NCI-H226 (cell line): ENCODE data around the gene COL18A1.
"Not testable (repeated sequence)": the region's sequence is repeated elsewhere in the genome, so short reads cannot be mapped to it uniquely, and the experiment has no call there.

Source experiments
- DNase-seq: peaks from one replicate; pipeline ENCODE4 v3.0.0-alpha.2; 2015

Gene COL18A1

GRCh38 chr21:45525153-45525909, 120.4 kb downstream of the COL18A1 start:
- no peak for DNase-seq

- DNase-seq = no peak
These were observed 120.9 kb downstream of the COL18A1 start for GRCh38 chr21:45525910-45526306.

GRCh38 chr21:45527151-45527999, 122.4 kb downstream of the COL18A1 start:
- not testable (repeated sequence) for DNase-seq

GRCh38 chr21:45528028-45528705, 123.2 kb downstream of the COL18A1 start:
- DNase-seq = no peak

- no peak for DNase-seq
These were observed 124.2 kb downstream of the COL18A1 start for GRCh38 chr21:45528981-45529784.

DNA sequence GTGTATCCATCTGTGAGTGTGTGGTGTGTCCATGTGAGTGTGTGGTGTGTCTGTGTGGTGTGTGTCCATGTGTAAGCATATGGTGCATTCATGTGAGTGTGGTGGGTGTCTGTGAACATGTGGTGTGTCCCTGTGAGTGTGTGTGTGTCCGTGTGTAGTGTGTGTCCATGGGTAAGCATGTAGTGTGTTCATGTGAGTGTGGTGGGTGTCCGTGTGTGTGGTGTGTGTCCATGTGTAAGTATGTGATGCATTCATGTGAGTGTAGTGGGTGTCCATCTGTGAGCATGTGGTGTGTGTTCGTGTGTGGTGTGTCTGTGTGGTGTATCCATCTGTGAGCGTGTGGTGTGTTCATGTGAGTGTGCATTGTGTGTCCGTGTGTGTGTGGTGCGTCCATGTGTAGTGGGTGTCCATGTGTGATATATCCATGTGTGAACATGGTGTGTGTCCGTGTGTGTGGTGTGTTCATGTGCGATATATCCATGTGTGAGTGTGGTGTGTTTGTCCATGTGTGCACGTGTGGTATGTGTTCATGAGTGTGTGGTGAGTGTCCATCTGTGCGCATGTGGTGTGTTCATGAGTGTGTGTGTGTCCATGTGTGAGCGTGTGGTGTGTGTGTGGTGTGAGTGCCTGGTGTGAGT, 124.9 kb downstream of the COL18A1 start:
- no peak for DNase-seq

DNA sequence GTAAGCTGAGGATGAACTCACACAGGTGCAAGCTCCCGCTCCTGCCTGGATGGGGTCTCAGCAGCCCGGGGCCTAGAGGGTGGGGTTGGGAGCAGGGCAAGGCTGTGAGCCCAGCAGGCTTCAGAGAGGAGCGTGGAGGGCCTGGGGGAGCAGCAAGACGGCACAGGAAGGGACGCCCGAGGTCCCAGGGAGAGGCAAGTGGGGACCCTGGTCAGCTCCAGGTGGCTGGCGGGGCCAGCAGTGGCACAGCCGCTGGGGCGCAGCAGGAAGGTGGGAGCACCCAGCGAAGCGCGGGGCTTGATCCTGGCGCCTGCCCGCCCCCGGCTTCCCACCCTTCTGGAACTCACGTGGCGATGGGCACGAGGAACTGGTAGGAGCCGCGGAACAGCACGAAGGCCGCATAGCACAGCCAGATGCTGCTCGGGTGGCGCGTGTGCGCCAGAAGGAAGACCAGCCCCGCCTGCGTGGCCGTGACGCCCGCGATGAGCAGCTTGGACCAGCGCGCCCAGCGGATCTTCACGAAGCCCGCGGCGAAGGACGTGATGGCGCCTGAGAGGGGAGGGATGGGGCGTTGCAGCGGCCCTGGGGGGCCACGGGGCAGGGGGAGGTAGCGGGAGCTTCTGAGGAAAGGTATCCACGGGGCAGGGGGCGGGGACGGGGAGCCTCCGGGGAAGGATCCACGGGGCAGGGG, 125.6 kb downstream of the COL18A1 start:
- DNase-seq = no peak

- DNase-seq = not testable (repeated sequence)
These were observed 126.1 kb downstream of the COL18A1 start for GRCh38 chr21:45531114-45531392.

DNA sequence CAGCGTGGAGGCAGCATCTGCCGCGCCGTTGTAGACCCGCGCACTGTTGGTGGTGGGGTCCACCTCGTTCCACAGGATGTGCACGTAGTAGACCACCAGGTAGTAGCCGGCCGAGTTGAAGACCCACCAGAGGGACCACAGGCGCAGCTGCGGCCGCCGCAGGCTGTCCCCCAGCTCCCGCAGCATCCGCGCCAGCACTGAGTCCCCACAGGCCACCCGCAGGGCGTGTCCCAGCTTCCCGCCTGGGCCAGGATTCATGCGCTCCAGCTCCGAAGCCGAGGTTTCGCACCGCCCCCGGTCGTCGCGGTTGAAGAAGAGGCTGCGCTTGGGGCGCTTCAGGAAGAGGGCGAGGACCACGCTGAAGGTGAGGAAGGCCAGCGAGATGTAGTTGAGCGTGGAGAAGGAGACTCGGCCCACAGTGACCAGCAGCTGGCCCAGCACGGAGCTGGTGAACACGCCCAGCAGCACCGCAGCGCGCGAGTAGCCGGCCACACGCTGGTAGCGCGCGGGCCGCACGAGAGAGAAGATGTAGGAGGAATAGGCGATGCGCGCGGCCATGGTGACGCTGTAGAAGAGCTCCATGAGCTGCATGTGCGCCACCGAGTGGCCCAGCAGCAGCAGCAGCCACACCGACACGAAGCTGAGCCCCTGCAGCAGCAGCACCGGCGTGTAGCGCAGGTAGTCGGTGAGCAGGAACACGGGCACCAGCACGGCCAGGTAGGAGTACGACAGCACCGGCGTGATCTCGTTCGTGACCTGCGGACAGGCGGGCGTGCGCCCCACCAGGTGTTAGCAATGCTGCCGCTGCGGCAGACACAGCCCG, 126.6 kb downstream of the COL18A1 start:
- DNase-seq = no peak

GRCh38 chr21:45532826-45533360, 127.9 kb downstream of the COL18A1 start:
- no peak for DNase-seq

DNA sequence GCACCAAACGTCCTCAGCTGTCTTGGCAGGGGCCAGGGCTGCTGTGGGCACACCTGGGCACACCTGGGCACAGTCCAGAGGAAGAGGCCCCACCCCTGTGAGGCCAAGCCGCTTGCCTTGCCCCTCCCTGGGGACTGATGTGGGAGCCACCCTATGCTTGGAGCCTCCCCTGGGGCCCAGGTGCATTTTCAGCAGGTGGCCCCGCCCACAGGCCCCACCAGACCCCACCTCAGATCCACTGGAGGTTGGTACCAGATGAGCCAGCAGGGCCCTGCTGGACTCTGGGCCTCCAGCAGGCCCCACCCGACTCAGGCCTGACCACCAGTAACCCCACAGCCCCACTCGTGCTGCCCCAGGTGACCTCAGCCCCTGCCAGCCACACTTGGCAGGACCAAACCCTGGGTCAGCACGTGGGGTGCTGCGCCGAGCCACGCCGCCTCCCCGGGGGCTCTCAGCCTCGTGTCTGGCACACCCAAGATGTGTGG, 128.4 kb downstream of the COL18A1 start:
- DNase-seq = no peak

GRCh38 chr21:45533846-45534635, 129.1 kb downstream of the COL18A1 start:
- DNase-seq = no peak

GRCh38 chr21:45534636-45535331, 129.8 kb downstream of the COL18A1 start:
- DNase-seq = no peak

GRCh38 chr21:45535341-45536081, 130.5 kb downstream of the COL18A1 start:
- DNase-seq = no peak

DNA sequence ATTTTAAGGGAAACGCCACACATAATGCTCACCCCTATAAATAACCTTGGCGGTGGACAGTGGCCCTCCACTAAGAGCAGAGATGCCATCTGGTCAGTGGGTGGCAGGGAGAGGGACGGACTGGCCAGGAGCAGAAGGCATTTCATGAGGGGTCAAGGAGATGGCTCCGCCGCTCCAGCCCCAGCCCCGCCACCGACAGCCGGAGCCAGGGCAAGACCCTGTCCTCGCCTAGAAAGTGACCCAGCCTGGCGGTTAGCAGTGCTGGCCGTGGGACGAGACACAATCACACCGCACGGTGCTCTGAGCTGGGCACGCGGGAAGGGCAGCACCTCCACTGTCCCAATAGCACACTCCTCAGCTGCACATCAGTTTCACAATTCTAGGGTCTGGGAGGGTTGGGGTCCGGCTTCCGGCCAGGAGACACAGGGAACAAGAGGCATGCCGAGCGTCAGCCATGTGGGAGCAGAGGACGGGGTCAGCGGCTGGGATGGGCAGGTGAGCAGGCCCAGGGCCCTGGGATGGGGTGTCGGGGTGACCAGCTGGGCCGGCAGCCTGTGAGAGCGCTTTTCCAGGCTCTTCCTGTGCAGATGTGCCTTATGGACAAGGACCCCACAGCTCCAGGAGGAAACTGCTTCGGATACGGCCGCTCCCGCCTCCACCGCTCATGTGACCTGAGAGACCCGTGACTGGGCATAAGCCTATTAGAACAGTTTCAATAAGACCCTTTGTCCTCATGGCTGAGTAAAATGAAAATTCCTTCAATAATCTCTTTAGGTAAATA, 131.5 kb downstream of the COL18A1 start:
- no peak for DNase-seq

DNA sequence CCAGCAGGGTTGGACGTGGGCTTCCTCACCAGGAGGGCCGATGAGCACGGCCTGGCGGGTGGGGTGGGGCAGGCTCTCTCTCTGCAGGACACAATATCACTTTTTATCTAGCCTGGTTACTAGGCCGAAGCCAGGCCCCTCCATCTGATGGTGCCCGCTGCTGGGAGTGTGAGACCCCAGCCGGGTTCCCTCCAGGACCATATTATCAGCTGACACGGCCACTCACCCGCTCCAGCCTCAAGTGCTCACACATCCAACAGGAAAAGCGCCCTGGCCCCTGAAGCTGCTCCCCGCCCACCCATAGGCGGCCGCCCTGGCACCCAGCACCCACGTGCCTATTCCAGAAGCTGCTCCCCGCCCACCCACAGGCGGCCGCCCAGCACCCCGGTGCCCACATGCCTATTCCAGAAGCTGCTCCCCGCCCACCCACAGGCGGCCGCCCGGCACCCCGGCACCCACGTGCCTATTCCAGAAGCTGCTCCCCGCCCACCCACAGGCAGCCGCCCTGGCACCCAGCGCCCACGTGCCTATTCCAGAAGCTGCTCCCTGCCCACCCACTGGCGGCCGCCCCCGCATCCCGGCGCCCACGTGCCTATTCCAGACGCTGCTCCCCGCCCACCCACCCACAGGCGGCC, 132.3 kb downstream of the COL18A1 start:
- no peak for DNase-seq
